Activated gamma-delta T cell (primary cell): ENCODE measurements around the gene COA6.
"Not testable (repeated sequence)": the region's sequence is repeated elsewhere in the genome, so short reads cannot be mapped to it uniquely, and the experiment has no call there.

ENCODE experiments used
- DNase-seq: peaks from one replicate; lab custom pipeline; 2025; lab: John Stamatoyannopoulos, UW

COA6 gene

DNA sequence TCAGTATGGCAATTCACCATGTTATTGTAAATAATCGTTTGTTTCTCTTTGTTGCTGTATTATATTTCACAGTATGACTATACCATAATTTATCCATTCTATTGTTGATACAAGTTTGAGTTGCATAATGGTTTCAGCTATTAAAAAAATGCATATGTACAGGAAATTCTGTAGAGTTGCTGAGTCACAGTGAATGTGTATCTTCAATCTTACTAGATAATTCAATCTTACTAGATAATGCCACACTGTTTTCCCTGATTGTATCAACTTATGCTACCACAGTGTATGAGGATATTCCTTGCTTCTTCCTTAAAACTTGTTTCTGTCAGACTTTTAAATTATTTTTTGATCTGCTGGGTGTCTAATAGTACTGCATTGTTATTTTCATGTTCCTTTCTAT lies 3.5 kb upstream of the COA6 start:
- no peak for DNase-seq

DNA sequence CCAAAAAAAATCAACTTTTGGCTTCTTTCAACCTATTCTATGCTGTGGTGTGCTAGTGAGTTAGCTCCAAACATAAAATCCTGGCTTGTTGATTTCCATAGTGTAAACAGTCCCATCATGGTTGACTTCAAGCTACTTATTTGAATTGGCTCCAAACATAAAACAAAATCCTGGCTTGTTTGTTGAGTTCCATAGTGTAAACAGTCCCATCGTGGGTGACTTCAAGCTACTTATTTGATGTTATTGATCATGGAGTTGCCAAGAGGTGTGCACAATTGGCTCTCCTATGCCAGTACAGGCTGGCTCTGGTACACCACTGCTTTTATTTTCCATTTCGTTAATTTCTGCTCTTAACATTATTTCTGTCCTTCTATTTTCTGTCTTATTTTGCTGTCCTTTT lies 1.8 kb upstream of the COA6 start:
- no peak for DNase-seq

DNA sequence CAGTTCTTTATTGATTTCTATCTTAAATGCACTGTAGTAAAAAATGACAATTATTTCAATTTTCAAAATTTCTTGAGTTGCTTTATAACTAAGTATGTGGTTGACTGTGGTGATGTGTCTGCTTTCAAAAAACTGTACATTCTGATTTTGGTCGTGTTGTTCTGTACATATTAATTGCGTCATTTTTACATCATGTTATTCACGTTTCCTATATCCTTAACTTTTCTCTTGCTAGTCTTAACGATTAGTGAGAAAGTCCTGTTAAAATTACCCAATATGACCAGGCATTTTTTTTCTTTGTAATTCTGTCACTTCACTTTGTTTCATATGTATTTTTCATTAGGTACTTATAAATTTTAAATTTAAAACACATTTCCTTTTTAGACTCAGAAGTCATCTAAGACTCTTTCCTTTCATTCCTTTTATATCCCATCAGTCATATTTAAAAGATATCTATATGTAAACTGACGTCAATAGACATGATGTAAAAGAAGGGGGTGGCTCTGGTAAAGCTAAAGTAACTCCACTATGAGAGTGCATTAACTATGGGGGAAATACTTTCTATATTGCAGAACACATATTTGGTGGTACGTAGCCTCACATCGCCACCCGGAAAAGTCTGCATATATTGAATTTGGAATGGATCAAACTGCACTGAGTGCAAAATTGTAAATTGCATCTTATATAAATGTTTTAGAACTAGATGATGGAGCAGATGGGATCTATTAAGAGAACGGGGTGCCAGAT lies 1.1 kb upstream of the COA6 start:
- DNase-seq, result no peak

DNA sequence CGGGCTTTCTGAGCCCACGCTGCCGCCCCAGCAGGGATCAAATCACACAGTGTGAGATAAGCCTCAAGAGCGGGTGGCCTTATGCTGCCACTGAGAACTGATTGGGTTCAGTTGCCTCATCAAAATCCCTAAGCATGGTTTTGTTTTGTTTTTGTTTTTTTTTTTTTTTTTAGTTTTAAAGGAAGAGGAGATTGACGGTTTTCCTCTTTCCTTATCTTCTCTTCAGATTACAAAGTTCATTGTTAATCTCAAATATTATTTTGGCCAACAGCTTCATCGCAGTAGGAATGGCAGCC lies 651 bp downstream of the COA6 start:
- no peak for DNase-seq

DNA sequence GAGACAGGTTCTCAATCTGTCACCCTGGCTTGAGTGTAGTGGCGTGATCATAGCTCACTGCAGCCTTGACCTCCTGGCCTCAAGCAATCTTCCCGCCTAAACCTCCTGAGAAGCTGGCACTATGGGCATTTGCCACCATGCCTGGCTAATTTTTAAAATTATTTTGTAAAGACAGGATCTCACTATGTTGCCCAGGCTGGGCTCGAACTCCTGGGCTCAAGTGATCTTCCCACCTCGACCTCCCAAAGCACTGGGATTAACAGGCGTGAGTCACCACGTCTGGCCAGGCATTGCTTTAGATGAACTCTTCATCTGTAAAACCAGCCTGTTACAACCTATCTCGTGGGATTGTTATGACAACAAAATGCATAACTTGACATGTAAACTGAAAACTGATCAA lies 2.4 kb downstream of the COA6 start:
- DNase-seq, result no peak

DNA sequence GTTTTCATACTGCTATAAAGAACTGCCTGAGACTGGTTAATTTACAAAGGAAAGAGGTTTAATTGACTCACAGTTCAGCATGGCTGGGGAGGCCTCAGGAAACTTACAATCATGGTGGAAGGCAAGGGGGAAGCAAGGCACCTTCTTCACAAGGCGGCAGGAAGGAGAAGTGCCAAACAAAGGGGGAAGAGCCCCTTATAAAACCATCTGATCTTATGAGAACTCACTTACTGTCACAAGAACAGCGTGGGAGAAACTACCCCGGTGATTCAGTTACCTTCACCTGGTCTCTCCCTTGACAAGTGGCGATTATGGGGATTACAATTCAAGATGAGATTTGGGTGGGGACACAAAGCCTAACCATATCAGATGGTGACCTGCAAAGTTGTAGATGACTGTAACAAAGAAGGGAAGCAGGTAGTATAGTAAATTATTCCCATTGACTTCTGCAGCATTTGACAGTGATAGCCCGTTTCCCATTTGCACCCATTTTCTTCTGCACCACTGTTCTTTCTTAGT lies 6.4 kb downstream of the COA6 start:
- not testable (repeated sequence) for DNase-seq

DNA sequence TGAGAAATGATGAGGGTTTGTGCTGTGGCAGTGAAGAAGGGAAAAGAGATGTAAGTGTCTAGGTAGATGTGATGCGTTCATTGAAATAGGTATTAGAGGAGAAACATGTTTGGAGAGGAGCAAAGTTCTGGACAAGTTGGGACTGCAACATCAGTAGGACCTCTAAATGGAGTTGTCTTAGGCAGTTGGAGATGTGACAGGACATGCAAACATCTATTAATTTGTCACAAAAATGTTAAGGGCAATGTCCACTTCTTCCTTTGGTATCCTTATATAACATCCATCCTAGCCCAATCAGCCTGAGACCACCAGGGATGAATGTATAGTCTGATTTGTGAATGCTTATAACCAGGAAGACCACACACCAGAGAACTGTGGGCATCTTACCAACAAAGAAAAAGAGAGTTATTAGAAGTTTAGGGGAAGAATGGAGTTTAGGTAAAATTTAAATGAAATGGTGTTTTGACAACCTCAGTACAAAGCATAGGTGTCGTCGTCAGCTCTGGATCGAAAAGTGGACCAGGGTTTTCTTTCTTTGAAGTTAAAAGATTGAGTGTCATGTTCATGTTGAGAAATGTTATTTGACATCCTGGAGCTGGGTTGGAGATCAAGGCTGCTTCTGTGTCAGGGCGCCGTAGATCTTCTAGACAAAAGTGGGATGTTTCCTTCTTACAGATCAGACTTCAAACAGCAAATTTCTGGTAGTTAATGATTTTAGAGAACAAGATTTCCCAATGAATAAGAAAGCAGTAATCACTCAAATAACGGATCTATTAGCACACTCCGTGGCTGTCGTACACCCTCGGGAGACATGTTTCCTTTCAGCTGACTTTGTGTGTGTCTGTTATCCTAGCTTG lies 8.7 kb downstream of the COA6 start:
- DNase-seq, result no peak

DNA sequence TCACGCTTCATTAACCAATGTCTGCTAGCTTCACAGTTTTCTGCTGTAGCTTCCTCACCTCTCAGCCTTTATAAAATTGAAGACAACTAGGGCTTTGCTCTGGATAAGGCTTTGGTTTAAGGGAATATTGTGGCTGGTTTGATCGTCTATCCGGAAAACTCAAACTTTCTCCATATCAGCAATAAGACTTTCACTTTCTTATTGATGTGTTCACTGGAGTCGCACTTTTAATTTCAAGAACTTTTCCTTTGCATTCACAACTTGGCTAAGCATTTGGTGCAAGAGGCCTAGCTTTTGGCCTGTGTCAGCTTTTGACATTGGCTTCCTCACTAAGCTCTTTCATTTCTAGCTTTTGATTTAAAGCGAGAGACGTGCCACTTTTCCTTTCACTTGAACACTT lies 12.9 kb downstream of the COA6 start:
- DNase-seq, result no peak

DNA sequence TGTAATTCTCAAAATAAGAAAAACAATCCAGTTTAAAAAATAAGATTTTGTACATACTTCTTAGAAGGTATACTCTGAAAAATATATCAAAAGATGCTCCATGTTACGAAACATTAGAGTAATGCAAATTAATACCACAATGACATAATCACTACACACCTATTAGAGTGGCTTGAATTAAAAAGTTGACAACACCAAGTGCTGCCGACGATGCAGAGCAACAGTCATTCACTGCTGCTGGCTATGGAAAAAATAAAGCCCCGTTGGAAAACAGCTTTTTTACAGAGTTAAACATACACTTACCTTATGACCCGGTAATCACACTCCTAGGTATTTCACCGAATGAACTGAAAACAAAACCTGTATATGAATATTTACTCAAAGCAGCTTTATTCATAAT lies 14.8 kb downstream of the COA6 start:
- DNase-seq, result no peak

DNA sequence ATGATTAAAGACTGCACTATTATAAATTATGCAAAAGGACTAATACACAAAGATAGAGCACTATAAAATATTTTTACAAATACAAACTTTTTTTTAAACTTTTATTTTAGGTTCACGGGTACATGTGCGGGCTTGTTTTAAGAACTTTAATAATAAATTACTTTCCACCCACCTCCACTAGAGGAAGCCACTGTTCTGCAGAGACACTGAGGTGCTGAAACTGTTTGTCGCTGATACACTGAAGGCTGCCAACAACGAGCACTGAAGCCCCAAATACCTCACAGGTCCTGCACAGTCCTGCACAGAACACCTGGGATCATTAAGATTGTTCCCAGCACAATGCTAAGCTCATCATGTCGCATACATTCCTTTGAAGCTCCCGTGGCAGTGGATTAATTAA lies 19.9 kb downstream of the COA6 start:
- no peak for DNase-seq

DNA sequence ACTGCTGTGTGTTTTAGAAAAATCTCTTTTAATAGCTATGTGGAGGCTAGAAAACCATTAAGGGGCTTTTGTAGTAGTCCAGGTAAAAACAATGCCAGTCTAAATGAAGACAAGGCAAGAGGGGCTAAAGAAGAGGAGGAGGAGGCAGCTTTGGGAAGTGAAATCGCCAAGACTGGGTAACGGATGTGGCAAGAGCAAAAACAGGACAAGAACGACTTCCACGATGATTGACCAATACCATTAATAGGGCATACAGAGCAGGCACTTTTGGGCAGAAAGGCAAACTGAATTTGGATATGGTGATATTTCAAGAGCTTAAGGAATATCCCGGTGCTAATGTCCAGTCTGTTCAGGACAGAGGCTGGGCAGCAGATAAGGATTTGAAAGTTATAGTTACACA lies 22.0 kb downstream of the COA6 start:
- DNase-seq, result no peak

DNA sequence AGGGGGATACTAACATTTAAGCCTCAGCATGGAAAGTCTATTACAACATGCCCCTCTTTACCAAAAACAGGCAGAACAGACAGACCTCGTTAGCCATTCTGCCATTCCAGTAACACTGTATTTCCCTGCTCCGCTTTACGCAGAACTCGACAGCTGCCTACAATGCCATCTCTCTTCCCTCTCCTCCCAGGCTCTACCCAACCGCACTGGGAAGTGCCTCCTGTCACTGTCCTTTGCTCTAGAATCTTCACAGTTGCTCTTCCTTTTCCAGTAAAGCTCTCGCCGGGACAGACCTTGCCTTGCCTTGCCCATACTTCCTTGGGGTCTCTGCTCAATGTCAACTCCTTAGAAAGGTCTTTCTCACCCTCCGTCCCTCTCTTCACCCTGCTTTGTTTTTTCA lies 22.8 kb downstream of the COA6 start:
- DNase-seq, result no peak

DNA sequence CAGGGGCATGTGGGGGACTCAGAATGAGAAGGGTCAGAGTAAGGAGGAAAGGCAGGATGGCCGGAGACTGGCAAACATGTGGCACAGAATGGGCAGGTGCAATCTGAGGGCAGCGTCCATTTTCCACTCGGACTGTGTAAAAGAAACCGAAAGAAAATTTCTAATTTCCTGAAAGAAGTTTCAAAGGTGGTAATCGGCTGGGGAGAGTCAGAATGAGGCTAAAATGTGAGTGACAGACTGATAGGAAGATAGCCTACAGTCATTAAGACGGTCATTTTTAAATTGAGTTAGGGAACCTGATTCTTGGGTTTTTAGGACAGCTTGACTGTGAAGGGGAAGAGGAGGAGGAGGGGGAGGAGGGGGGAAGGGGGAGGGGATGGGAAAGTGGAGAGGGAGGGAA lies 23.6 kb downstream of the COA6 start:
- DNase-seq, result no peak

DNA sequence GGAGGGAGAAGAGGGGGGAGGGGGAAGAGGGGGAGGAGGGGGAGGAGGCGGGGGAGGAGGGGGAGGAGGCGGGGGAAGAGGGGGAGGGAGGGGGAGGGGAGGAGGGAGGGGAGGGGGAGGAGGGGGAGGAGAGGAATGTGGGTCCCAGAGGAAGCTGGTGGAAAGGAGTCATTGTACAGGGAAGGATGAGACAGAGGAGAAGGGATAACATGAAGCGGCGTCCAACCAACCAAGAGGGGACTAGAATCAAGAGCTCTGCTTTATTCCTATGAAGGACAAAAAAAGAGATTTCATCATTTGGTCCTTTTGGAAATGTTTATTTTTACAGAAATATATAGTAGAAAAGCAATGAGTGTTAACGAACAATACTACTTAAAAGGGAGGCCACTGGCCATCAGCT lies 24.5 kb downstream of the COA6 start:
- DNase-seq, result no peak

DNA sequence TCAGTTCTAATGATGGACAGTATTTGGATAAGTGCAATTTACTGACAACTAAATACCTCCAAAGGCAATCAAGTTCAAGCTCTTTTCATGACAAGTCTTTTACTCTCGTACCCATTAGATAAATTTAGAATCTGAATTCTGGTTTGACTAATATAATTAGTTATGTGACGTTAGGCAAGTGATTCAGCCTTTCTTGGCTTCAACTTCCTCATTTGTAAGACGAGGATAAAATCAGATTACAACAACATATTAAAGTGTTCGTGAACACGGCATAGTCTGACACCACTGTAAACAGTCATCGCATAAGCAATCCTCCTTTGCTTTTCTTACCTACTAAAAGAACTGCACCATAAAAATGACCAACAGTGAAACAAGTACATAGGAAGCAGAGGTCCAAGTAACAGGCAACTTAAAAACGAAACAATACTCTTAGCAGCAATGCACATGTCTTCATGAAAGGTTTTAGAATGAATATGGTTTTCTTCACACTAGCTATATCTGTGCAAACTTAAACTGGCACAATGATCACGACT lies 25.7 kb downstream of the COA6 start:
- DNase-seq, result no peak

DNA sequence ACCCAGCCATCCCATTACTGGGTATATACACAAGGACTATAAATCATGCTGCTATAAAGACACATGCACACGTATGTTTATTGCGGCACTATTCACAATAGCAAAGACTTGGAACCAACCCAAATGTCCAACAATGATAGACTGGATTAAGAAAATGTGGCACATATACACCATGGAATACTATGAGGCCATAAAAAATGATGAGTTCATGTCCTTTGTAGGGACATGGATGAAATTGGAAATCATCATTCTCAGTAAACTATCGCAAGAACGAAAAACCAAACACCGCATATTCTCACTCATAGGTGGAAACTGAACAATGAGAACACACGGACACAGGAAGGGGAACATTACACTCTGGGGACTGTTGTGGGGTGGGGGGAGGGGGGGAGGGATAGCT lies 26.3 kb downstream of the COA6 start:
- not testable (repeated sequence) for DNase-seq

DNA sequence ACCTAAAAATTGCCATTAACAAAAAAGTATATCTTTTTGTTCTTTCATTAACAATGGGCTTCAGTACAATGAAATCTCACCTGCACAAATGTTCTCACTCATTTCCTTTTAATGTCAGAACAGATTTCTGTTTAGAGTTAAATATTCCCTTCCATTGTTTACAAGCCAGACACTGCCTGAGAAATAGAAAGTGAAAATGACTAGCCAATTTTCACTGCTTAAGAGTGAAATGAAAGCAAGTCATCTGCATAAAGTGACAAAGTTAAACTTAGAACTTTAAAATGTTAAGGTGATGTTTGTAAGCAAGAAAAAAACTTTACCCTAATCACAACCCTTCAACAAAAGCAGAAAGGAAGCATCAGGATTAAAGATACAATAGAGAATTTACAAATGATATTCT lies 27.5 kb downstream of the COA6 start:
- DNase-seq, result no peak

DNA sequence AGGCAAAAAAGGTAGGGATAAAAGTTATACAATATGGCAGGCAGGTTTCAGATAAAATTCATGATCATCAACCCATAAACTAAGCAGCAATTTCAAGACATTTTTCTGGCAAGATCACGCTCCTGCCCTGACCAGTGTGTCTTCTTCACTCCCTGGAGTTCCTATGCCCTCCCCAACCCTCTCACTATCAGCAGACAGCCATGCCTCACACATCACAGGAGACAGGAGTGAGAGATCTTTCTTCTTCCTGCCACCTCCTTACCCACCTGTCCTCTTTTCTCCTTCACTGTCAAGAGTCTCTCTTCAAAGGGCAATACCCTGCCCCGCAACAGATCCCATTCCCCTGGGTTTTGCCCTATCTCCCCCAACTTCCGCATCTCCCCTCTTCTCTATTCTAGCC lies 28.4 kb downstream of the COA6 start:
- DNase-seq, result no peak

DNA sequence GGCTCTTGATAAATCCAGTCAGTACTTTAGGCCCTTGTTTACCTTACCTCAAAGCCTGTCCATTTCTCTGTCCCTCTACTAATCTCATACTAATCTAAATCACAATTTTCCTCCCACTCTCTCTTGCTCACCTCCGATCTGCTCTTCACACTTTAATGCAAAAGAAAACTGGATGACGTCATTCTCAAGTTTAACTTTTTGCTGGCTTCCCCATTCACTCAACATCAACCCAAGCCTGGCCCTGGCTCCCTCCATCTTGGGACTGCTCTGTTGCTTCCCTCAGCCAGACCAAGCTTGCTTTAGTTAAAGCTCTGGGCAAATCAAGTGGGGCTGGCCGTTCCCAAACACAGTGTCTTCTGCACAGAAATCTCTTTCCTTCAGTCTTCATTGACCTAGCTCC lies 29.7 kb downstream of the COA6 start:
- DNase-seq, result no peak

DNA sequence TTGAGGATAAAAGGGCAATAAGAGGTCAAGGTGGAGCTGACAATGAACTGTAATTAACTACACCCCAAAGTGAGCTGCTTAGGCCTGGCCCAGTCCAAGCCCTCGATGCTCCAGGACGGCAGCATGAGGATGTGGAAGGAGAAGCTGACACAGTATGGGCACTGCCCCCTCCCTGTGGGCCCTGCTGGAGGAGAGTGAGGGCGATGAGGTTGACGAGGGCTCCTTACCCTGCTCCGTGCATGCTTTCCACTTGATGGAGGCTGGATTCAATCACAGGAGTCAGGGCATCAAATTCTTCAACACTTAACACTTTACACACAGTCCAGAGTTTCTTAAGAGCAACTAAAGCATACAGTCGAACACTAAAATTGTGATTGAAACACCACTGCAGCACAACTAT lies 32.4 kb downstream of the COA6 start:
- no peak for DNase-seq

DNA sequence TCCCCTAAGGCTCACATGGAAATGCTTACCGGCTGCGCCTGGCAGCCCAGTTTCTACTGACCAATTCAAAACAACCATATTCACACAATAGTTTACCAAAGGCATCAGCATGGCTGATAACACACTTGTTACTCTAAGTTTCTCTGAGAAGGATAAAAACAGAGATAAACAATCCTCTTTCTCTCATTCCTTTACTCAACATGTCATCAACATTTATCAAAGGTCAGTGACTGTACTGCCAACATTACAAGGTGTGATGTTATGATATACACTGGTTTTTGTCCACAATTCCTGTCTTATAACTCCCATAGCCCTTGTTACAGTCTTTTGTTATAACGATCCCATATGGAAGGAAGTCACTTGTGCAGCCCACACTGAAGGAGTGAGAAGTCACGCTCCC lies 33.6 kb downstream of the COA6 start:
- no peak for DNase-seq

DNA sequence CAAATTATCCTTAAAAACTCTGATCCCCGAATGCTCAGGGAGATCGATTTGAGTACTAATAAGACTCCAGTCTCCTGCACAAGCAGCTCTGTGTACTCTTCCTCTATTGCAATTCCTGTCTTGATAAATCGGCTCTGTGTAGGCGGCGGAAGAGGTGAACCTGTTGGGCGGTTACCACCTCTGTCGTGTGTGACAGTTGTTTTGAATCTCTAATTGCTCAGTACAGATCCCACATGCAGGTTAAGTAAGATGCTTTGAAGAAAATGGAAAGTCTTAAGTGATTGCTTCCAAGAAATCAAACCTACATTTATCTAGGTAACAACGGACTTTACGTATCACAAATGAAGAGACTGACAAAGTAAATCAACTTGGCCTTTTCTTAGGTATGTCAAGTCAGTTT lies 35.5 kb downstream of the COA6 start:
- DNase-seq, result no peak

DNA sequence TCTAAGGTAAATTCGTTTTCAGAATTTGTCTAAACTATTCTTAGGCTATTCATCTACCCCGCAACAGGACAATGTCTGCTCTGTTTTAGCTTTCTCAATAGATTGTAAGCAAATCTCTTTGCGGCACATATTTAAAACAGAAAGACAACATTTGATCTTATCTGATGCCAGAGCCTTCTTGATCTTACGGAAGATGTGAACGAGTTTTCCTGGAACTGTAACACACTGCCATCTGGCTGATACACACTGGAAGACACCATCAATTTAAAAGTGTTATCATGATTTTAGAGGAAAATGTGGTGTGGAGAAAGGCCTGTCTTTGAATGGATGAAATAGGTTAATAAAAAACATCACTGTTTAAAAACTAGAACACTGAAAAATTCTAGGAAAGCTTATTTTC lies 36.1 kb downstream of the COA6 start:
- no peak for DNase-seq
